ENCODE results near the gene B3GALT6. TPM values are rescaled to one million over a fixed set of nuclear protein-coding genes. Genes with fewer than 3 reads are reported as not detected.

The B3GALT6 gene
- total RNA-seq, 1 donor from 2014 or later, result 11.0 TPM

GRCh38 chr1:1239227-1239613, 7.2 kb downstream of the B3GALT6 start:
- intact Hi-C loops (cut with DNase I), result loop anchor here (10.0 kb wide), 1 partner anchor 114 kb away; no protein-coding TSS in a partner anchor
- TF ChIP-seq CTCF (IDR thresholded peaks at IDR 0.05) (no peak), POLR2AphosphoS5 (IDR thresholded peaks at IDR 0.05; ENCODE audit: insufficient read depth in 1 of 2, low read depth in 1 of 2) (no peak), POLR2A (IDR thresholded peaks at IDR 0.05) (no peak)
- DNase-seq (ENCODE audit: extremely low spot score in 2 of 2), result no peak
- no peaks in the 10 kb centered on the region for H3K36me3 ChIP-seq
- peaks cover 29% of the 10 kb centered on the region for H3K4me1 ChIP-seq
- H3K9me3 ChIP-seq, result no peaks in the 10 kb centered on the region
- H3K27ac ChIP-seq, result no peak overlapping the region
- no peak overlapping the region for H3K4me3 ChIP-seq
- H3K27me3 ChIP-seq, result peaks cover 7% of the 10 kb centered on the region

GRCh38 chr1:1239614-1240347, 7.7 kb downstream of the B3GALT6 start:
- Histone ChIP-seq H3K4me1 (peaks cover 29% of the 10 kb centered on the region), H3K36me3 (no peaks in the 10 kb centered on the region), H3K27me3 (peaks cover 7% of the 10 kb centered on the region), H3K27ac (no peak overlapping the region), H3K9me3 (no peaks in the 10 kb centered on the region), H3K4me3 (no peak overlapping the region)
- no peak for DNase-seq (ENCODE audit: extremely low spot score in 2 of 2)
- no peak for TF ChIP-seq POLR2A (IDR thresholded peaks at IDR 0.05)
- intact Hi-C loops (cut with DNase I), result loop anchor here (10.0 kb wide), 1 partner anchor 115 kb away; no protein-coding TSS in a partner anchor

GRCh38 chr1:1240348-1240732, 8.3 kb downstream of the B3GALT6 start:
- Histone ChIP-seq H3K4me1 (peaks cover 29% of the 10 kb centered on the region), H3K27me3 (peaks cover 7% of the 10 kb centered on the region), H3K9me3 (no peaks in the 10 kb centered on the region), H3K27ac (no peak overlapping the region), H3K36me3 (no peaks in the 10 kb centered on the region), H3K4me3 (no peak overlapping the region)
- intact Hi-C loops (cut with DNase I), result no loop called here
- no peak for DNase-seq (ENCODE audit: extremely low spot score in 2 of 2)
- TF ChIP-seq POLR2A (IDR thresholded peaks at IDR 0.05) (no peak), POLR2AphosphoS5 (IDR thresholded peaks at IDR 0.05; ENCODE audit: insufficient read depth in 1 of 2, low read depth in 1 of 2) (no peak), CTCF (IDR thresholded peaks at IDR 0.05) (no peak)

GRCh38 chr1:1240822-1241587, 9.0 kb downstream of the B3GALT6 start:
- no peaks in the 10 kb centered on the region for H3K9me3 ChIP-seq
- DNase-seq (ENCODE audit: extremely low spot score in 2 of 2), result no peak
- peaks cover 30% of the 10 kb centered on the region for H3K4me1 ChIP-seq
- no peak overlapping the region for H3K4me3 ChIP-seq
- intact Hi-C loops (cut with DNase I), result no loop called here
- peaks cover 7% of the 10 kb centered on the region for H3K27me3 ChIP-seq
- TF ChIP-seq CTCF (IDR thresholded peaks at IDR 0.05), result no peak
- H3K27ac ChIP-seq, result no peak overlapping the region
- H3K36me3 ChIP-seq, result no peaks in the 10 kb centered on the region

- TF ChIP-seq POLR2AphosphoS5 (IDR thresholded peaks at IDR 0.05; ENCODE audit: insufficient read depth in 1 of 2, low read depth in 1 of 2), result no peak
- TF ChIP-seq POLR2A (IDR thresholded peaks at IDR 0.05), result no peak
- TF ChIP-seq CTCF (IDR thresholded peaks at IDR 0.05), result no peak
- no peaks in the 10 kb centered on the region for H3K9me3 ChIP-seq
- H3K27me3 ChIP-seq, result peaks cover 7% of the 10 kb centered on the region
- no peak overlapping the region for H3K27ac ChIP-seq
- no peak for DNase-seq (ENCODE audit: extremely low spot score in 2 of 2)
- no peak overlapping the region for H3K4me3 ChIP-seq
- peaks cover 34% of the 10 kb centered on the region for H3K4me1 ChIP-seq
- no peaks in the 10 kb centered on the region for H3K36me3 ChIP-seq
- intact Hi-C loops (cut with DNase I), result no loop called here
These were observed 9.7 kb downstream of the B3GALT6 start for GRCh38 chr1:1241588-1242219.
